Measurements from ENCODE around the gene TIAM2.
"Not testable (repeated sequence)": the region's sequence is repeated elsewhere in the genome, so short reads cannot be mapped to it uniquely, and the experiment has no call there.

TIAM2 gene

DNA sequence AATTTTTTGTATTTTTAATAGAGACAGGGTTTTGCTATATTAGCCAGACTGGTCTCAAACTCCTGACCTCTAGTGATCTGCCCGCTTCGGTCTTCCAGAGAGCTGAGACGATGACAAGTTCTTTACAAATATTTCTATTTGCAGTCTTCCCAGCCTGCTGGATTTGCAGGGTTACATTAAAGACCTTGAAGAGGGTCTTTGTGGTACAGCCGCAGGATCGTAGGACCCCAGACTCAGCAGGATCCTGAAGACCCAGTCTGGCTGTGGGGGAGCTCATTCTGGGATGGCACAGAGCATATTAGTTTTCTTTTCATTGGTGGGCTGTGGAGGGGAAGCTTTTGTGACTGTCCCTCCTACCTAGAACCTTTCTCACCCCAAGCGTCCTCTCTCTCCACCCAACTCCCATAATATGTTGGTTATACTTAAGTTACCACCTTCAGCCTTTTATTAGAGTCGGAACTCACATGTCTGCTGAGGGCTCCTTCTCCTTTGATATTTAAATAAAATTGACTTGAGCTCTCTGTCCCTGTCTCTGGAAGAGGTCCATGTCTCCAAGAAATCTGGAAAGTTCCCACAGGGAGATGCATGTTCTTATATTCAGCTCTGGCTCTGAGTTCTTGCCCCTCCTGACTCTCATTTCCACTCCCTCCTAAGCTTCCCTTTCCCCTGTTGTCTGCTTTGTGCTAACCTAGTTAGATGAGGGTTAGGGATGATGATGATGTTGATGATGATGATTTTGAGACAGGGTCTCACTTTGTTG is 72.0 kb downstream of the TIAM2 start:
- DNase-seq: no peak

DNA sequence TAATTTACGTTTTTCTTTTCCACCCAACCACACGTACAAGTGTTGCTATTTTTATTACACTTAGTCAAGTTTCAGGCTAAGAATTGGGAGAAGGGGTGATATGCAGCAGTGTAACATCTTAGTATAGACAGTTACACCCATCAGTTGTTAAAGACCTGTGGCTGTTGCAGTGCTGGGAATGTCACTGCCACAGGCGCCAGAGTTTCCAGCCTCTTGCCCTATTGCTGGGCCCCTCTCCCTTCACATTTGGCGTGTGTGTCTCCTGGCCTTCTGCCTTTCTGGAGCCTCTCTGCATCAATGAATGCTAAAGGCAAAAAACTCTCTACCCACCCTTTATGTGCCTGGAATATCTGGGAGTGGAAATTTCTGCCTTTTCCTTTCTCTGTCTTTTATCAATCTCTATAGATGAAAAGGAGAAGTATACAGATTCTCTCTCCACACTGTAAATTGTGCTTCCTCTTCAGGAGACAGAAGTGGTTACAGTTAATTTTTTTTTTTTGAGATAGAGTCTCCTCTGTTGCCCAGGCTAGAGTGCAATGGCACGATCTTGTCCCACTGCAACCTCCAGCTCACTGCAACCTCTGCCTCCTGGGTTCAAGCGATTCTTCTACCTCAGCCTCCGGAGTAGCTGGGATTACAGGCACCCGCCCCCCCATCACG is 73.0 kb downstream of the TIAM2 start:
- DNase-seq: no peak

DNA sequence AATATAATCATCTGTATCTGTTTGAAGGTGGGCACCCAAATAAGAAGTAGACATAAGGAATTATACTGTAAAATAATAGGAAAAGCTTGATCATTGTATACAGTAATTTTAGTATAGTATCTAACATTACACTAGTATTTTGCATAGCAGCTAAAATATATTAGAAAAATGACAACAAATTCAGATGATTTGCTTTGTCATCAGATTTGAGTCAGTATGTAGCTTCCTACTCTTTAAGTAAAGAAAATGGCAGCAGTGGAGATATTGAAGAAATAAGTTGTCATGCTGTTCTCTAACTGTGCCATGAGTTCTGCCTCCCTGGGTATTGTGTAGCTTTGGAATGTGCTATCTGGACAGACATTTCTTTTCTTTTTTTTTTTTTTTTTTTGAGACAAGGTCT is 74.4 kb downstream of the TIAM2 start:
- no peak for DNase-seq

DNA sequence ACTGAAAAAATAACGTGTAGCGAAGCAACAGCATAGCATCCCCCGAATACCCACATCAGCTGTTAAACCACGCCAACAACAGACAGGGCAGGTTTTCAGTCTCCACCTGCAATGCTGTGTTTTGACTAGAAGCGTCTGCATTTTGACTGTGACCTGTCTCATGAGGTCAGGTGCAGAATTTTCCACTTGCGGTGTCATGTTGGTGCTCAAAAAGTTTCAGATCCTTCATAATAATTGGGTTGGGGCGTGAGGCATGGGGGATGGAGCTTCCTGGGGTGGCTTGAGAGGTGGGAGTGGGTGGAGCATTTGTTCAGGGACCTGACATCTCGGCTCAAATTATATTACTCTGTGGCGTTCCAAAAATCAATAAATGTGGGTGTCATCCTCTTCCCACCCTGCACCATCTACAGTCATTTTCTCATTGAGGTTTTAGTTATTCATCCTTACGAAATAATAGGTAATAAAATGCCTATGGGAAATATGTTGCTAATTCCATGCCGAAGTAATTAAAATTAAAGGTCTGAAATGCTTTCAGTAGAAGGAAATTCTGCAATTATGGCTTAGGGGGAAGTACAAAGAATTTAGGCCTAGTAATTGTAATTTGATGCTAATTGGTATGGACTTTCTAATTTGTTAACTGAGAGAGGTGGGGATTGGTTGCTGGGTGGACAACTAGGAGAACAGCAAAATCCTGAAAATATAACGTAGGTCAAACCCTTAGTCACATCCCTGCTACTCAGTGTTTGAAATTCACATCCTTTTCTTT is 81.0 kb downstream of the TIAM2 start:
- DNase-seq: no peak

DNA sequence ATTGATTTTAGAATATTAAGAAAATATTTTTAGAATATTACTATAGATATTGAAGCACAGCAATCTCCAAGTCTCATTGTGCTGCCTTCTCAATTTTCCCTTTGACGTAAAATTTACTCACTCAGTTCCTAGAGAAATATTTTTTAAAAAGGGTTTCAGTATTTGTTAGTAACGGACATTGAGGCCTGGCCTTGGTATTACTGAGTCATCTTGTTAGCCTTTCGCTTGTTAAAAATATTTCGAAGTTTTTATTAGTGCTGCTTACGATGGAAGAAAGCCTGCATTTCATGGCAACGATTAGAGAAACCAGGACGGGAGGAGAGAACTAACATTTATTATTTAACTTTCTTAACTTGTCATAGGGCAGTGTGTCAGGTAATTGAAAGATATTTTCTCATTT is 82.2 kb downstream of the TIAM2 start:
- DNase-seq: no peak

DNA sequence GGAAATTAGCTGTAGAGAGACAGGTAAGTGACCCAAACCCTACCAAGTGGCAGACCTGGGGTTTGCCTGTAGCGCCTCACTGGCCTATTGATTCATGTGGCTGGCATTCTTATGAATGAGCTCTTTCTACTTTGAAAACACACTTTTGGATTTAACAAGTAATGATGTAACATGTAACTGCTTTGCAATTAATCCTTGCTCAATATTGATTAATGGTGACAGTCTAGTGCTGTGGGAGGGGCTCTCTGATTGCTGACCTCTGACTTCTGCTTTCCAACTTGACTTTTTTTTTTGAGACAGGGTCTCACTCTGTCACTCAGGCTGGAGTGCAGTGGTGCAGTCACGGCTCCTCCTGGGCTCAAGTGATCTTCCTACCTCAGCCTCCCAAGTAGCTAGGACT is 82.7 kb downstream of the TIAM2 start:
- DNase-seq: no peak

DNA sequence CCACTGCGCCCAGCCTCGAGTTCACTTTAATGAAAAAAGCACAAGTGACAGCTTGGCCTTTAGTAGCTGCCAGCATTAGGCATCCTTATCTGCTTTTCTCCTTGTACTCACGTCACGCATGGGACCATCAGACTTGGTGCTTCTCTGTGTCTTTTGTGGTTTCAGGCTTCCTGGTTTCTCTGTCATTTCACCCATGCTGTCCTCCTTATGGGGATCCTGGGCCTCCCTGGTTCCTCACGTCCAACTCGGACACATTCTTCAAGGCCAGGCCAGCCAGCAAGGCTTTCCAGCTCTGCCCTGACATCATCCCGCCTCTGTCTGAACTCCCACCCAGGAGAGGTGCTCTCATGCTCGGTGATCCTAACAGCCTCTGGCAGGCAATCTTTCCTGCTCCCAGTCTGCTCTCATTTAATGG is 83.2 kb downstream of the TIAM2 start:
- no peak for DNase-seq

DNA sequence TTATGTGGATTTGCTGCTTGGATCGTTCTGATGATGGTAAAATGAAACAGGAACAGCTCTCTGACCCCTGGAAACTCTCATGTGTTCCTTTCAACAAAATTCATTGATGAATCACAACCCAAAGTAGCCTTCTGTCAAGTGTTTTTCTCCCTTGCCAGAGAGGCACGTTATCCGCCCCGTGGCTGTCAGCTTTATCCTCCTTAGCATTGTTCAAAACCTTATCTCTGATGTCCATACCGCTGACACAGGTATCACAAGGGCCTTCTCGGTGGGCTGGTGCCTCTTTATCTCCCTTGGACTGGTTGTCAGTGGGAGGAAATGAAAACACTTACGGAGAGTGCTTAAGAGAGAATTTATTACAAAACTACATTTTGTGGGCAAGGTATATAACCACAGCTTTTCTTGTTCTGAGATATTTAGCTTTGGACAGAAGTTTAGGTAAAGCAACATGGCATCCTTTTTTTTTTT is 84.9 kb downstream of the TIAM2 start:
- DNase-seq: no peak

DNA sequence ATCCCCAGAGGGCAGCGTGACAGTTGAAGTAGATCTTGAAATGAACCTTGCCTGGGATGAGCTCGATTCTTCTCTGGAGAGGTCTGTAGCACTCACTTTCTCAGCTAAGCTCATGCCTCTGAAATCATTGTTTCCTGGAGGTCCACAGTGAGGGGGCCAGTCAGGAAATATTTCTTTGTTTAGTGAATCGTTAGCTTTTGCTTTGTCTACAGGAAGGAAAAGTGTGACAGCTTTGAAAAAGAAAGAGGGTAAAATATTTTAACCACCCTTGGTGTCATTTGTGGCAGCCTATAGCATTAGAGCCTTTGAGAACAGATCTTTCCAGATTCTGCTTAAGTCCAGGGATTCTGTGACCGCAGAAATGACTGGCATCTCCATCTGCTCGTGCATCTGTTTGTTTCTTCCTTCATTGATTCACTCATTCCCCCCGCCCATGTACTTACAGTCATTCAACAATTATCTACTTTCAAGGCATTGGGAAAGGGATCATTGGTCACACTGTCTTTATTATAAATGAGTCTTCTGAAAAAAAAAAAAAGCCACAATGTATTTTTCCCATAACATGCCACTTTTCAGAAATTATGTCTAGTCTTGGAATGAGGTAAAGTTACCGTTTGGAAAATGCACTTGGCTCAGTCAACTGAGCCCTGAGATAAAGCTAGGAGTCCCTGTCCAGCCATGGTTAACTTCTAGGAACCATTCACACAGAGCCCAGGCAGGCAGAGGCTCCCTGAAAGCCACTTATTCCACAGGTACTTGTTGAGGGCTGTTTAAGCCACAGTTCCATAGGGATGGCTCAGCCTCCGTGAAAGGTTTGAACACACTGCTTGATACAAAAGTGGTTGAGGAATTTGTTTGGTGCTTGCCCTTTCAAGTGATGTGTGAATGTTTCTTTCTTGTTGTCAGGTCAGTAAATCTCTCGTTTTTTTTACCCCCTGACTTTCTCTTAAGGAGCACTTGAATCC is 86.0 kb downstream of the TIAM2 start:
- DNase-seq: no peak

DNA sequence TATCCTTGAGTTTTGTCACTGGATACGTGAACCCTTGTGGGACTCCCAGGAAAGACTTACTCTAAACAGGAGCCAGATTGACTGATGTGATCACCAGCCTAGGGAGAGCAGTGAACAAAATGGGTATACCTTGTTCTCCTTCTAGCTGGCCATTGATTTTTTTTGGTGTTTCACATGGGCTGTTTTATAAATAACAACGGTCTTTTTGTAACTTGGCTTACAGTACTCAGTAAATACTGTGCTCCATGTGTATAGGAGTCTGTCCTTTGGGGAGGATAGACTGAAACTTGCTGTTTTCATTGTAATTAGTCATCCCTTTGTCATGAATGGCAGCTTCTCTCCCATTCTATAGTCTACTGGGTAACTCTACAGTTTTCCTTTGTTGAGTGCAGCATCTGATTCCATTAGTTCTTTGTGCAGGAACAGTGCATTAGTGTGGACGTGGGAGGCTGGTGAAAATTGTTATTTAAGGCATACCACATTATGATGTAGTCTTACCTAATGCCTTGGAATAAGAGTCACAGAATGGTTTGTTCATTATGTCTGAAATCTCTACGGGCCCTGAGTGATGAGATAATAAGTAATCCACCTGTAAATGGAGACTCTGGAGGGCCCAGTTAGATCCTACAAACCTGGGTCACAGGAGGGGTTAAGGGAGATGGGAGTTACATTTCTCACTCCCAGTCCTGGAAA is 89.5 kb downstream of the TIAM2 start:
- no peak for DNase-seq

DNA sequence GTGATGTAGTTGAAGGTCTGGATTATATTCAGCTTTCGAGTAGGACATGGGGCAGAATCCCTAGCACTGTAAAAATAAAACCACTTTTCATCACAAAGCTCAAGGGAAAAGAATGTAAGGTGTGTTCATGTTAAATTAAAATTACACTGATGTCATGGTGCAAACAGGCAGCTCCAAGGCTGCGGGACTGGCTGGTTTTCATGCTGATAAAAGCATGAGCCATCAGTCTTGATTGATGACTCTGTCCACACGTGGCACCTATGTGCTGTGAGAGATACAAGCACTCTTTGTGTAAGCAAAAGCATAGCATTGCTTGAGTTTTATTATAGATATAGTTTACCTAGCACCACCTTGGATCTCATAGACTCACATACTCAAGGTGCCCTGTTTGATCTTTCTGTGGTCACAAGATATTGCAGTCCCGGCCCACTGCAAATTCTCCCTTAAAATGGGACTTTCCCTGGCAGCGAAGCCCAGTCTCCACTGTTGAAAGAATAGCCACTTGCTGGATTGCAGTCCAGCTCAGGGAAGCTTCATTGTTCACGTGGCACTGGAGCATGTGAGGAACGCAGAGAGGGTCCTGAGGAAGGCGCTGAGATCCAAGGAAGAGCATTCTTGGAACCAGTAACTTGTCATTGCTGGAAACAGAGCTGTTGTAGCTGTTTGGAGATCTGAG is 90.6 kb downstream of the TIAM2 start:
- DNase-seq: no peak

DNA sequence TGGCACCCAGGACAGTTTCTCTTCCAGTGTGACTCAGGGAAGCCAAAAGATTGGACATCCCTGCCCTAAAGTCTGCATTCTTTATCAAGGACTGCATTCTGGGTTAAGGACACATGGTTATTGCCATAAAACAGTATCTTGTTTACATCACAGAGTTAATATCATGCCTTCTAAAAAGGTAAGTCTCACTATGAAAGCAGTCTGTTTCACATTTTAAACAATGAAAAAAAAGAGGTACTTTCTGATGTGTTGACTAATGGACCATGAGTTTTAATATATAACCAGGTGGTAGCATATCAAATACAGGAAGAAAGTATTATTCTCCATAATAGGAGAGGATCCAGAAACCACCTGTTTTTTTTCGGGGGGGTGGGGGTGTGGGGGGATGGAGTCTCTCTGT is 93.7 kb downstream of the TIAM2 start:
- no peak for DNase-seq

DNA sequence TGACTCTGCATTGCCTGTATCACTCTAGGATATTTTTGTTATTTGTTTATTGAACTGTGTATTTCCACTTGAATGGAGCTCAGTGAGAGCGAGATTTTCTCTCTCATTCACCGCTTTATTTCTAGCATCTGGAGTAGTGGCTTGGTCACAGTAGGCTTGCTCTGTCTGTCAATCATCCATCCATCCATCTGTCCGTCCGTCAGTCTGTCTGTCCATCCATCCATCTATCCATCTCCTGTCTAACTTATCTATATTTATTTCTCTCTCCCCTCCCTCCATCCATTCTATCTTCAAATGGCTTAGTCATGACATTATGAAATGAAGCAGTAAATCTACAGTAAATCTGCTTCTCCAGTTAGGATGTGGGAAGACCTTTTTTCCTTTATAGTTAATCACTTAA is 94.6 kb downstream of the TIAM2 start:
- no peak for DNase-seq

DNA sequence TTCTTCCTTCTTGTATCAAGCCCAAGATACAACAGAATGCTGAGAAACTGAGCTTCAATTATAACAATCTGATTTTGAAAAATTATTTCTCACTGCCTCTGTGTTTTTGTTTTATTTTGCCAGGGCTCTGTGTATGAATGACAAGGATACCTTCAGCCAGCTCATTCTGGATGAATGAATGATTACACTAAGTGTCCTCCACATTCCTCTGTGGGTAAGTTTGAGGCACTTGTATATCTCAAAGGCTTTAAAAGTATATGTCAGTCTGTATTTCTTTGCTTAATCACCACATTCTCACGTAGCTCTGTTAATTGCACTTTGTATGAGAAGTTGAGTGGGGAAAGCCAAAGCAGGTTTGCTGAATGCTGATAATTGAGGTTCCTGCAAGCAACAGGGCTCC is 95.1 kb downstream of the TIAM2 start:
- no peak for DNase-seq

DNA sequence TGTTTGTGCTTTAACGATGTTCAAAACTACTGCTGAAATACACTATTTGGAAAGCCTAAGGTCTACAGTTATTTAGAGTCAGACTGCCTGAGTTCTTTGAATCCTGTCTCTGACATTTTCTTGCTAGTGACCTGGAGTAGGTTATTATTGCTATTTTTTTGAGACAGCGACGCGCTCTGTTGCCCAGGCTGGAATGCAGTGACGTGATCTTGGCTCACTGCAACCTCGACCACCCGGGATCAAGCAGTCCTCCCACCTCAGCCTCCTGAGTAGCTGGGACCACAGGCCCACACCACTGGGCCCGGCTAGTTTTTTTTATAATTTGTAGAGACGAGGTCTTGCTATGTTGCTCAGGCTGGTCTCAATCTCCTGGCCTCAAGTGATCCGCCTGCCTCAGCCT is 96.6 kb downstream of the TIAM2 start:
- DNase-seq: no peak

DNA sequence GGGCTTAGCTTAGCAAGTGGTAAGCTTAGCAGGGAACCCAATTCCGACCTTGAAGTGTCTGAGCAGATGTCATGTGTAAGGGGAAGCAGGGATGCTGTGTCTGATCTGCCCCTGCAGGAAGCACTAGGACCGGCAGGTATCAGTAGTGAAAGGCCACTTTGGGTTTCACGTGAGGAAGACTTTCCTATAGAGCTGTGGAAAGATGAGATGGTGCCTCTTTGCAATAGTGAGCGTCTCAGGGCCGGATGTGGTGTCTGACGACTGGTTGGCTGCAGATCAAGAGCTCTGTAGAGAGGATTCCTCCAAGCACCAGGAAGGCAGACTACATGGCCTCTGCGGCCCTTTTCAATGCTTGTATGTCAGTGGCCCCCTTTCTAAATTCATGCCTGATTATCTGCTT is 98.3 kb downstream of the TIAM2 start:
- DNase-seq: no peak

DNA sequence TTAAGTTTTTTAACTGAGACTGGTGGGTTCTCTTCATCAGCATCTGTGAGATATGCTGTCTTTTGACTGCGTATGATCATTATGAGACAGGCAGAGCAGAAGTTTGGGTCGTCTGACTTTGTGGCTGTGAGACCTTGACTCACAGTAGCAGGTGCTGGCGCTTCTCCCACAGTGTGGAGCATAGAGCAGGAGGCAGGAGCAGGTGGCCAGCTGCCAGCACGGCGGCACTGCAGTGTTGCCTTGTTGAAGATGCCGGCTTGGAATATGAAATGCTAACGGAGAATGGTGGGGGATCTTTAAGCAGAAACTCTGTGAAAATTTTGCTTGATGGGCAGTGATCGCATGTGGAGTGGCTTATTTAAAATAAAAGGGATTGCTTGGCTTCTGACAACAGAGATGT is 105.0 kb downstream of the TIAM2 start:
- peak; percentile 93 for DNase-seq

DNA sequence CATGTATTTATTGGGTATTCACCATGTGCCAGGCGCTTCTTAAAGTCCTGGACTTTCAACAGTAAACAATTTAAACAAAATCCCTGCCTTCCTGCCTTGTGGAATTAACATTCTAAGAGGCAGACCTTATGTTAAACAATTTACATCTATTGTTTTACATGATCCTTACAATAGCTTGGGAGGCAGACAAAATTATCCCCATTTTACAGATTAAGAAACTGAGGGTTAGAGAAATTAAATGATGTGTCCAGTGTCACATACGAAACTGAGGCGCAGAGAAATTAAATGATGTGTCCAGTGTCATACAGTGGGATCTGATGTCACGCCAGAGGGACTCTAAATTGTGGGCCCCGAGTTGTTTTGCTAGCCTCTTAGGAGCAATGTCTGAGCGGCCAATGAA is 105.5 kb downstream of the TIAM2 start:
- DNase-seq: no peak

DNA sequence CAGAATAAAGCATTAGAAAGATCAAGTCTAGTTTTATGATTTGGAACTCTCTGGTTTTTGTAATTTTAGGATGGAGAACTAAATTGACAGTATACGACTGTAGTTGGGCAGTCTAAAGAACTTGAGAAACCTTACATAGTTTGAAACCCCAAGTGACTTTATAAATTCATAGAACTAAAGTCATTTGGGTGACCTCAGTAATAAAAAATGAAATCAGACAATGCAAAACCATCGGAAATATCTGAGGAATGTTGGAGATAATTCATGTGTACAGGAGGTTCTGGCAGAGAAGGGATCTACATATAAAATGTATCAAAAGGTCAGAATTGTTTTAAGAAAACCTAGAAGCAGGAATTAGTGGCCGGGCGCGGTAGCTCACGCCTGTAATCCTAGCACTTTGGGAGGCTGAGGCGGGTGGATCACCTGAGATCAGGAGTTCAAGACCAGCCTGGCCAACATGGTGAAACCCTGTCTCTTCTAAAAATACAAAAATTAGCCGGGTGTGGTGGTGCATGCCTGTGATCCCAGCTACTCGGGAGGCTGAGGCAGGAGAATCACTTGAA is 108.0 kb downstream of the TIAM2 start:
- not testable (repeated sequence) for DNase-seq

DNA sequence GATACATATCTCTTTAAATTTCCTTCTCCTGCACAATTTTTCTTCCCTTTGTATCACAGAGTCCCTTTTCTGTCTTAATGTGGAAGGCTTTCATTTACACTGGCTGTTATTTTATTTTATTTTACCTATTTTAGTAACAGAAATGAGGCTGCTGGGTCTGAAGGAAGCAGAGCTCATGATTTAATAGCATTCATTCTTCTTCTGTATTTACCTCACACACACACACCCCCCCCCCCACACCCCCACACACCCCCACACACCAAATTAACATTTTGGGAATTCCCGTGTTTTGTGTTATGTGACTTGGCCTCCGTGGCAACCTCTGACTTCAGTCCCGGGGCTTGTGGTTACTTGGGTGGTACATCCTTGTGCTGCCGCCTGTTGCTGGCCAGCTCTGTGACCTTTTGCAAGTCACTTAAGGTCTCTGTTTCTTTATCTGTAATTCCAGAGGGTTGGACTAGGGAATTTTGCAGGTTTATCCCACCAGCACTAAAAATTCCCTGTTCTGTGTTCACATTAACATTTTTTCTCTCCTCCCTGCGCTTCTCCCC is 108.8 kb downstream of the TIAM2 start:
- DNase-seq: no peak
